Measurements from ENCODE around the gene ARCN1. TPM values are rescaled to one million over a fixed set of nuclear protein-coding genes. Genes with fewer than 3 reads are reported as not detected.
A peak's percentile ranks its signal among the peaks of the same experiment; 100 is the strongest.
"Not testable (repeated sequence)": the region's sequence is repeated elsewhere in the genome, so short reads cannot be mapped to it uniquely, and the experiment has no call there.

ARCN1 gene
- total RNA-seq, 1 donor, result 210 TPM

- H3K4me3 ChIP-seq (ENCODE audit: low read depth, low read length), result peak overlapping the region; percentile 80
- no peak for DNase-seq (ENCODE audit: low read depth)
- no peak for TF ChIP-seq CTCF (IDR thresholded peaks at IDR 0.05; ENCODE audit: insufficient read depth, low read length)
Observed at GRCh38 chr11:118610225-118610772, 38.1 kb downstream of the ARCN1 start.

- TF ChIP-seq CTCF (IDR thresholded peaks at IDR 0.05; ENCODE audit: insufficient read depth, low read length), result peak; percentile 86
- H3K4me3 ChIP-seq (ENCODE audit: low read depth, low read length), result peak overlapping the region; percentile 80
- DNase-seq (ENCODE audit: low read depth), result peak; percentile 64
Observed at GRCh38 chr11:118610773-118611432, 38.7 kb downstream of the ARCN1 start.

GRCh38 chr11:118611433-118611795 lies 39.2 kb downstream of the ARCN1 start:
- not testable (repeated sequence) for DNase-seq (ENCODE audit: low read depth)
- peak overlapping the region; percentile 80 for H3K4me3 ChIP-seq (ENCODE audit: low read depth, low read length)

- DNase-seq (ENCODE audit: low read depth), result peak; percentile 73
- H3K4me3 ChIP-seq (ENCODE audit: low read depth, low read length), result peak overlapping the region; percentile 35
- TF ChIP-seq CTCF (IDR thresholded peaks at IDR 0.05; ENCODE audit: insufficient read depth, low read length), result no peak
Observed at GRCh38 chr11:118612378-118612777, 40.2 kb downstream of the ARCN1 start.

DNA sequence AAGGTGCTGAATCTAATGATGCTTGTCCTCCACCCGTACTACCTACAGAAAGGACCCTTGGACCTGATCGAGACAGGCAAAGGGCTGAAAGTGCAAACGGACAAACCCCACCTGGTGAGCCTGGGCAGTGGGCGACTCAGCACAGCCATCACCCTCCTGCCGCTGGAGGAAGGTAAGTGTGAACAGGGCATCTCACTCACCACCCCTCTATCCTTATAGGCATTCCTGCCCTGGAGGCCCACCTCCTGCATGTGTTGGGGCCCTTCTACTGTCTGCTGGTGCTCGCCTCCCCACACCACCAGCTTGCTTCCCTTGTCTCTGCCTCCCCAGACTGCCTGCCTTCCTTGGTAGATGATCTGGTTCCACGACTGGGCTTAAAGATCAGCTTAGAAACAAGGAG lies 42.3 kb downstream of the ARCN1 start:
- no peak for TF ChIP-seq CTCF (IDR thresholded peaks at IDR 0.05; ENCODE audit: insufficient read depth, low read length)
- no peak overlapping the region for H3K4me3 ChIP-seq (ENCODE audit: low read depth, low read length)
- DNase-seq (ENCODE audit: low read depth), result no peak

GRCh38 chr11:118615282-118615975 lies 43.2 kb downstream of the ARCN1 start:
- no peak for DNase-seq (ENCODE audit: low read depth)
- H3K4me3 ChIP-seq (ENCODE audit: low read depth, low read length), result no peak overlapping the region
- no peak for TF ChIP-seq CTCF (IDR thresholded peaks at IDR 0.05; ENCODE audit: insufficient read depth, low read length)

DNA sequence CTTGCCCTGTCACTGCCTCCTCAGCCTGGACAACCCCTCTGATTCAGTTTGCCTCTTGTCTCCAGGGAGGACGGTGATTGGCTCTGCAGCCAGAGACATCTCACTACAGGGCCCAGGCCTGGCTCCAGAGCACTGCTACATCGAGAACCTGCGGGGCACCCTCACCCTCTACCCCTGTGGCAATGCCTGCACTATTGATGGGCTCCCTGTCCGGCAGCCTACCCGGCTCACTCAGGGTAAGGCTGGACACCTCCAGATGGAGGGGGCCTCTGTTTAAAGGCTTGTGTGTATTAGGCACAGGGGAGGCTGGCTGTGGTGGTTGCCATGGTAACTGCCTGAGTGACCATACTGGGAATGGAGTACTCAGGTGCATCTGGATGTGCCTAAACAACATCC lies 43.8 kb downstream of the ARCN1 start:
- no peak overlapping the region for H3K4me3 ChIP-seq (ENCODE audit: low read depth, low read length)
- no peak for TF ChIP-seq CTCF (IDR thresholded peaks at IDR 0.05; ENCODE audit: insufficient read depth, low read length)
- DNase-seq (ENCODE audit: low read depth), result no peak

All from fibroblast of the aortic adventitia (primary cell).